Superior temporal gyrus (tissue), 1 donor: ENCODE data around the gene USP11.
"Not testable (repeated sequence)": the region's sequence is repeated elsewhere in the genome, so short reads cannot be mapped to it uniquely, and the experiment has no call there.

Source experiments
- DNase-seq: peaks from one replicate; pipeline ENCODE4 v3.0.0-alpha.2; 2016; ENCODE audit errors: extremely low spot score

USP11 gene

GRCh38 chrX:47245156-47245555 lies 12.3 kb downstream of the USP11 start:
- DNase-seq, result no peak

DNA sequence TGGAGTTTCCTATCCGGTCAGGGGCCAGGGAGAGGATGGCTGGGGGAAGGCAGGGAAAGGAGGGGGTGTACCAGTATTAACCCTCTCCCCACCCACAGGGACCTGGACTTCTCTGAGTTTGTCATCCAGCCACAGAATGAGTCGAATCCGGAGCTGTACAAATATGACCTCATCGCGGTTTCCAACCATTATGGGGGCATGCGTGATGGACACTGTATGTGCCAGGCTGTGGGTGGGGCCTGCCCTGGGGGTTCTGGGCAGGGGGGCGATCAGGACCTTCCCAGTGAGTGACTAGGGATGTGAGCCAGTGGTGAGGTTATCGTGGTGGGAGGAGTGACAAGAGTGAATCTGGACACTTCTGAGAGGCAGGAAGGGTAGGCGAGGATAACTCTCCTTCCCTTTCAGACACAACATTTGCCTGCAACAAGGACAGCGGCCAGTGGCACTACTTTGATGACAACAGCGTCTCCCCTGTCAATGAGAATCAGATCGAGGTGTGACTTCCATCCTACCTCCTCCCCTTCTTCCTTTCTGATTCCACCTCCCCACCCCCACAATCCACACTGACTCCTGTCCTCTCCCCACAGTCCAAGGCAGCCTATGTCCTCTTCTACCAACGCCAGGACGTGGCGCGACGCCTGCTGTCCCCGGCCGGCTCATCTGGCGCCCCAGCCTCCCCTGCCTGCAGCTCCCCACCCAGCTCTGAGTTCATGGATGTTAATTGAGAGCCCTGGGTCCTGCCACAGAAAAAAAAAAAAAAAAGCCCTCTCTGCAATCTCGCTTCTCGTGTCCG lies 14.6 kb downstream of the USP11 start:
- no peak for DNase-seq

DNA sequence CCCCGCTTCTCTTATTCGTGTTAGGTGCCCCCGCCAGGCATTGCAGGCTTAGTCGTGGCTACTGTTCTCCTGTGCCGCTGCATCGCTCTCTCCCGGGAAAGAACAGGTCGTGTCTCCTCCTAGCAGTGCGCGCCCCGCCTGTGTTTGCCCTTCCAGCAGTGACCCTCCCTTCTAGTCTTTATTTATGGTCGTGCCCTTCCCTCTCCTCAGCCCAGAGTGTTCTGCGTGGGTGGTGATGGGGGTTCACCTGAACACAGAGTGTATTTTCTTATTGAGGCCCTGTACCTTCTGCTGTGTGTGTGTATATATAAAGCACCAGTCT lies 15.2 kb downstream of the USP11 start:
- no peak for DNase-seq

- DNase-seq, result no peak
Measured at GRCh38 chrX:47248576-47248975, 15.8 kb downstream of the USP11 start.

DNA sequence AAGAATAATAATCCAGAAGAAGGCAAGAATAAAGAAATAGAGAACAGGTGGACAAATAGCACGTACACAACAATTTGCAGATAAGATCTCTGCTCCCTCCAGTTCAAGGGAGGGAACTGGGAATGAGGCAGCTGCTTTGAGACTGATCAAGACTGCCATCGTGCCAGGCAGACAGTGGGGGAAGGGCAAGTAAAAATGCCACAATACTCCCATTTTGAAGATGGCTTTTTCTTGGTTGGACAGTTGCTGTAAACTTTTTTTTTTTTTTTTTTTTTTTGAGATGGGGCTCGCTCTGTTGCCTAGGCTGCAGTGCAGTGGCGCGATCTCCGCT lies 17.2 kb downstream of the USP11 start:
- no peak for DNase-seq

GRCh38 chrX:47257620-47258019 lies 24.8 kb downstream of the USP11 start:
- DNase-seq, result not testable (repeated sequence)

- DNase-seq, result no peak
Measured at GRCh38 chrX:47264483-47265173, 31.8 kb downstream of the USP11 start.

DNA sequence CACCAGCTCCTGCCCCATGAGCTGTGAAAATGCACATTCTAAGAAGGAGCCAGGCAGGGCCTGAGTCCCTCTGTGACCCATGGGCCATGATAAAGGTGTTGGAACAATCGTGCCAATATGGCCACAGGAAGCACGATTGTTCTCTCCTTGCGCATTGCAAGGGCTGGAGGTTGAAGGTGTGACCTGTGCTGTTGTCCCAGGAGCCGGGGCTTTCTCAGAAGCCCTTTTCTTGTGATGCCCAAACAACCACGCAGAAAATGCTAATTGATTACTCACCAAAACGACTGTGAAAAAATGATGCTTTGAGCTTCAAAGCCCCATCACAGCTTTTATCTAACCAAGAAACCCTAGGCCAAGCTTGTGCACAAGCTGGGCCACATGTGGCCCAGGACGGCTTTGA lies 33.8 kb downstream of the USP11 start:
- no peak for DNase-seq

DNA sequence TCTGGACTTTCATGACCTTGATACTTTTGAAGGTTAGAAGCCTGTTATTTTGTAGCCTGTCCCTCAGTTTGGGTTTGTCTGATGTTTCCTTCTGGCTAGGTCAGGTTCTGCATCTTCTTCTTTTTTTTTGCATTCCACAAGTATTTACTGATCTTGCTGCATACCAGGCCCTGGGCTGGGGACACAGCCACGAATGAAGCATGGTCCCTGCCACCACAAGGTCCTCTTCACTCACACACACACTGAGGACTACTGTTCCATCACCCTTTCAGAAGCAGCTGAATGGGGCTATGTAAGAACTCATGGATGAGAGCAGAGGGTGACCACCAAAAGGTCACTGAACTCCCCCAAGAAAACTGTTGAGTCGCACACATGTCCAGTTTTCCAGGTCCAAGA lies 39.2 kb downstream of the USP11 start:
- DNase-seq, result no peak

- DNase-seq, result no peak
Measured at GRCh38 chrX:47273011-47273730, 40.4 kb downstream of the USP11 start.

- no peak for DNase-seq
Measured at GRCh38 chrX:47278691-47279090, 45.9 kb downstream of the USP11 start.

DNA sequence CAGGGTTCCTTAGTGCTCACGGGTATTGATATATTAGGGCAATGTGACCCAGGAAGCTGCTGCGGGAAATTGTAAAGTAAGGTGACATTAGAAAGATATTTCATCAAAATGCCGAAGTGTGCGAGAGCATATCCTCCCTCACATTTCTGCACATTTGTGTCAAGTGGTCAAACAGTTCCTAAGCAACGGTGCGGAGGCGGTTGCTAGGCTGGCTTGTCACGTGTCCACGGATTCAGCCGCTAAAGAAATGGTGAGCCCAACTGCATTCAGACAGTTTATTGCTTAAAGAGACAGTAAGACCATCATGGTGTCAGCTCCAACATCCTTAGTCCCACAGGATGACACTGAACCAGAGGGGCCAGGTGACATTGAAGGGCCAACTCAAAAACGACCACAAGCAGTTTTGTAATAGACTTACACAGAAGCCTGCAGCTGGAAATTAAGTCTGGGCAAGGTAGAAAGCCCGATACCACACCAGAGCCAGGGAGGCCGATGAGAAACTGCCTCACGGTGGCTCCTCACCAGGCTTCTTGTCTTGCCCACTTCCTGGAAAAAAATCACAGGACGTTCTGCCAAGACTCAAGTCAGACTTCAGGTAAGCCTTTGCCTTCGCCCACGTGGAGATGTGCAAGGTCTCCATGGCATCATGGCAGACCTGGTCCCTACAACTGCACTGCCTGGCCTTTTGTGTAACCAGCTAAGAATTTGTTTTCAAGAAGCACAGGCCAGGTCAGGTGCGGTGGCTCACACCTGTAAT lies 50.4 kb downstream of the USP11 start:
- peak; percentile 65 for DNase-seq

GRCh38 chrX:47284616-47285015 lies 51.8 kb downstream of the USP11 start:
- not testable (repeated sequence) for DNase-seq

DNA sequence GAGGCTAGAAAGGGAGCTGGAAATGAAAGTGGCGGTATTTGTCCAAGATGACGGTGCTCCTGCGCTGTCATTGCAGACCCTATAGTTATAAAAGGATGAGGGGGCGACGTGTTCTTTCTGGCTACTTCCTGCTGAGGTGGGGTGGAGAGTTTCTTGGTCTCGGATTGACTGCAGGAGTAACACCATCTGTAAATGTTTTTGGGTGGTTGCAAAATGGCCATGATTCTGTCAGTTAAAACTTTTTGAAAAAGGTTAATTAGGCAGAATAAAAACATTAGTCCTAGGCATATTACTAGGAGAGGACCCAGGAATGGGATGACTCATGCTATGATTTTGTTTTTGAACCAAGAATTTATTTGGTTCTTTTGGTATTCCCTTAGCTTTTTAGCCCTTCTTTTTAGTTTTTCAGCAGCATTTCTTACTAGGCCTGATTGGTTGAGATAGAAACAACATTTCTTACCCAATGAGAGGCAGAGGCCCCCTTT lies 53.1 kb downstream of the USP11 start:
- DNase-seq, result peak; percentile 7

- DNase-seq, result no peak
Measured at GRCh38 chrX:47293106-47293505, 60.3 kb downstream of the USP11 start.

GRCh38 chrX:47296766-47297365 lies 64.1 kb downstream of the USP11 start:
- no peak for DNase-seq

DNA sequence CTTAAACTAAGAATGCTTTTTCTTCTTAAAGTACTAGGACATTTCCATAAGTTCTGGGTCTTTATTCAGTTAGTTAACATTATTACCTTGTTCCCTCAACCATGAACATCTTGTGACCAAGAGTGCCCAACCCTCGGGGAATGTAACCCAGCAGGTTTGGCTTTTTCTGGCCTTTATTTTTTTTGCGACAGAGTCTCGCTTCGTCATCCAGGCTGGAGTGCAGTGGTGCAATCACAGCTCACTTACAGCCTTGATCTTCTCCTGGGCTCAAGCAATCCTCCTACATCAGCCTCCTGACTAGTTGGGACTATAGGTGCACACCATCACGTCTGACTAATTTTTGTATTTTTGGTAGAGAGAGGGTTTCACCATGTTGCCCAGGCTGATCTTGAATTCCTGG lies 65.1 kb downstream of the USP11 start:
- no peak for DNase-seq
